T-helper 1 cell treated with Interleukin-12 subunit alpha and Interleukin-12 subunit beta and Interleukin-4 antibody, amounts not matched to agents 30 ng/mL and 1 ng/mL, for 36 hours (primary cell): ENCODE results near the gene CDH4. TPM values are rescaled to one million over a fixed set of nuclear protein-coding genes. Genes with fewer than 3 reads are reported as not detected.
"Not testable (repeated sequence)": the region's sequence is repeated elsewhere in the genome, so short reads cannot be mapped to it uniquely, and the experiment has no call there.

ENCODE experiments used
- intact Hi-C: fragments of 100-400 bp; cut with micrococcal nuclease; formaldehyde crosslinking; loops from one replicate; pipeline ENCODE4 v1.15.1; 2024
- total RNA-seq: library from RNA; stranded (reverse); gene quantifications from 2 replicates; pipeline ENCODE4 v1.2.3, GENCODE V29; 2022

Gene CDH4
- total RNA-seq, 1 donor from 2014 or later, result not detected

DNA sequence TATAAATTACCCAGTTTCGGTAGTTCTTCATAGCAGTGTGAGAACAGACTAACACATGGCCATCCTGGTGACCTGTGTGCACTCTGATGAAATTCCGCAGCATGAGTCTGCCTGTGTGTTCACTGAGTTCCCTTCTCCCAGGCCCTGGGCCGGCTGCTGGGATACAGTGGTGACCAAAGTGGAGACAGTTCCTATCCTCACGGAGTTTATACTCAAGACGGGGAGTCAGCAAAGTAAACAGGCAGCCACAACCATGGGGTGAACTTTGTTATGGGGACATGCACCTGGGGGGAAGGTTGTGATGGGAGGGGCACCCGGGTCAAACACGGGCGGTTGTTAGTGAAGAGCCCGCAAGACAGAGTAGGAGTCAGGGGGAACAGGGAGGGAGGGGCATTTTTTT, 202.0 kb downstream of the CDH4 start:
- intact Hi-C loops, result no loop called here

DNA sequence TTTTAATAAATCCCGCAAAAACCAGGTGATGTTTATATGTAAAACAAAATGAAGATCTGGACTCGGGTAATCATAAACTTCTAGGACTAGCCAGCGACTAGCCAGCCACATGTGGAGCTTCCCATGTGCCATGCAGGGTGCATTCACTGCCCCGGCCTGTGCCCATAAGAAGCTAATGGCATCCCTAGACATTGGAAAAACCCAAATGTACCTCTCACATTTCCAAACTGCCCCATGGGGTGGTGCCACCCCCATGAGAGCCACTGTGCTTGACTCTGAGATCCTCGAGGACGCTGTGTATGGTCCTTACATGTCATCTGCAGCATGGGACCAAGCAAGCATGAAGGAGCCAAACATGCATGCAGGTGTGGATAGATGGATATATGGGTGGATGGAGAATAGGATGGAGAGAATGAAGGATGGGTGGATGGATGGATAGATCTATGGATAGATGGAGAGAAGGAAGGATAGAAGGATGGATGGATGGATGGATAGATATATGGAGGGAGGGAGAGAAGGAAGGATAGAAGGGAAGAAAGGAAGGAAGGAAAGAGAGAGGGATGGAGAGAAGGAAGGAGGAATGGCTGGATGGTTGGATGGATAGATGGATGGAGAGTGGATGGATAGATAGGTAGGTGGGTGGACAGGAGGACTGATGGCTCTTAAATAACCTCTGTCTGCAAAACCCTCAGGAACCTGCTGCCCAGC, 203.6 kb downstream of the CDH4 start:
- intact Hi-C loops, result no loop called here

DNA sequence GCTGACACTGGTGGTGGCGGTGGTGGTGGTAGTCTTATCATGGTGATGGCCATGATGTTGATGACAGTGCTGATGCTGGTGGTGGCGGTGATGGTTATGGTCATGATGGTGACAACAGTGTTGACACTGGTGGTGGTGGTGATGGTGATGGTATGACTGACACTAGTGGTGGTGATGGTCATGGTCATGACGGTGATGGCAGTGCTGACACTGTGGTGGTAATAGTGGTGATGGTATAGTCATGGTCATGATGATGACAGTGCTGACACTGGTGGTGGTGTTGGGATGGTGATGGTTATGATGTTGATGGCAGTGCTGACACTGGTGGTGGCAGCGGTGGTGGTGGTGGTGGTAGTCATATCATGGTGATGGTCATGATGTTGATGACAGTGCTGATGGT, 205.7 kb downstream of the CDH4 start:
- intact Hi-C loops, result no loop called here

DNA sequence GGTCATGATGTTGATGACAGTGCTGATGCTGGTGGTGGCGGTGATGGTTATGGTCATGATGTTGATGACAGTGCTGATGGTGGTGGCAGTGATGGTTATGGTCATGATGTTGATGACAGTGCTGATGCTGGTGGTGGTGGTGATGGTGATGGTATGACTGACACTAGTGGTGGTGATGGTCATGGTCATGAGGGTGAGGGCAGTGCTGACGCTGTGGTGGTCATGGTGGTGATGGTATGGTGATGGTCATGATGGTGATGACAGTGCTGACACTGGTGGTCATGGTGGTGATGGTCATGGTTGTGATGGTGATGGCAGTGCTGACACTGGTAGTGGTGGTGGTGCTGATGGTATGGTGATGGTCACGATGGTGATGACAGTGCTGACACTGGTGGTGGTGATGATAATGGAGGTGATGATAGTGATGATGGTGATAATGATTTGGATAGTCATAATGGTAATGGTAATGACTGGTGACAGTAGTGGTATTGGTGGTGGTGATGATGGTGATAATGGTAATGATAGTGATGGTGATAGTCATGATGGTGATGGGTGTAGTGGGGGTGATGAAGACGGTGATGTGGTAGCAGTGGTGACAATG, 206.2 kb downstream of the CDH4 start:
- intact Hi-C loops, result no loop called here

DNA sequence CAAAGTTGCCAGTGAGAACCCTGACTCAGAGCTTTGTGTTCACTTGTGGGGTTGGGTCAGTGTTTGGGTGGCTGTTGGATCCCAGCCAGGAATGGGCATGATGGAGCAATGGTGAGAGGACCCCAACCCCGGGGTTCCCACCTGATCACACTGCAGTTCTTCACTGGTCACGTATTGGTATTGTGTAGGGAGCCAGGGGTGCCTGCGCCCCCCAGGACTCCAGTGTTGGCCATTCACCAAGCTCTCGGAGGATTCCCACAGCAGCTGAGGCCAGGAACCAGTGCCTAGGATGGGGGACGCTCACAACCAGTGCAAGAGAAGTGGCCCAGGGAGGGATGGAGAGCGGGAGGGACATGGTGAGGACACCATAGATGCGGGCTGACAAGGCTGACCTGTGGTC, 207.2 kb downstream of the CDH4 start:
- intact Hi-C loops, result no loop called here

DNA sequence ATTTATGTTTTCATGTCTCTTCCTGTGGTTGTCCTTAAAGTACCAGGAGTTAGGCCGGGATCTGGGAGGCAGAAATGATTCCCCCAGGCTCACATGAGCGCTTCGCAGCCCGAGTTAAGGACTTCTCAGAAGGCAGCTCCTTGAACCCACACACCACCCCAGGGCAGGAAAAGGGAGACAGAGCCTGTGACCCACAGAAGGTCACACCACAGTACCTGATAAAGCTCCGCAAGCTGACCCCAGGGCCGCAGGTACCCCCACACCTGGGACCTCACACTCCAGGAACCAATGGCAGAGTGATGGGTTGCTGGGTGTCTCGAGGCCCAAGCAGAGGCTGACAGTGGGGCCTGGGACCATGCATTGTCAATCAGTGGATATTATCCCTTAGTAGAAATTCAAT, 207.6 kb downstream of the CDH4 start:
- intact Hi-C loops, result no loop called here

DNA sequence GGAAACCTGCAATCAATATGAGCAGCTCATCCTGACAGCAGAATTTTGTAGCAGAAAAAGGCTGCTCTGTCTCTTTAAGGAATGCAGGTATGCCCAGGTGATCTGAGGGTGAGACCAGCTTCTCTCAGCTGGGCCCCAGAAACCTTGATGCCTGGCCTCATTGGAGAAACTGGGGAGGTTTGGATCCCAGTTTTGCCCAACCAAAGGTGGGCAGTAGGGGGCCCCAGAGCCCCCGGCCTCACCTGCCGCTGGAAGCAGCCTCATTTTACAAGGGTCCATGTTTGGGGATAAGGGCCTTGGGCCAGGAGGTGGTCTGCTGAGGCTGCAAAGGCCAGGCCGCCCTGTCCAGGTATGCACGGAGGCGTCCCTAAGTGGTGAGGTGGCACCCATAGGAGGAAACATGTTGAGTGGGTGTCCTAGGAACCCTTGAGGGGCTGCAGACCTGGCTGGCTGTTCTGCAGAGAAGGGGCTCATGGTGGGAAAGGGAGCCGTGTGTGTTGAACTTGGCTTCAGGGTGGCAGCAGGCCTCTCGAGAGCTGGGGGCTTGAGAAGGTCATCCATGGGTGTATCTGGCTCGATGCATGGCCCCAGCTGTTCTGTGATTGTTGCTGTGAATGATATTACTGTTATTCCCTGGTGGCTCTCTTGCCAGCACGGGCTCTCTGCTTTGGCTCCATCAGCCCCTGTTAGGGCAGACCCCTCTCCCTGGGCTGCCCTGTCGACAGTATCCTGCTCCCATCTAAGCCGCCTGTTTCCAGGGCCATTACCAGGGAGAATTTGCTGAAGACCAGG, 208.4 kb downstream of the CDH4 start:
- intact Hi-C loops, result no loop called here

DNA sequence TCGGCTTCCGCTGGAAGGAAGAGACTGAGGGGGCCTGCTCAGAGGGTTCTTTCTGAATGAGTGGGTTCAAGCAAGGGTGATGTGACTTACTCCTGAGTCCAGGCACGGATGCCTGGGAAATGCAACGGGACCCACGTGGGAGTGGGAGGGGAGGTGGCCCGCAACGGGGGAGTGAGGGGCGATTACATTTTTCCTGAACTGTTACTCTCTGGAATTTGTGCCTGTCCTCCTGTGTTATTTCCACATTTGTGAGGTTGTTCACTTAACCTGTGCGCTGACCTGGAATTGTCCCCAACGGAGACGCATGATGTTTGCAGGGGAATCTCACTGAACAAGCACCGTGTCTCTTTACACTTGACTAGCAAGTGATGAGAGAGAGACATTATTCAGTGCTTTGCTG, 209.4 kb downstream of the CDH4 start:
- intact Hi-C loops, result no loop called here

DNA sequence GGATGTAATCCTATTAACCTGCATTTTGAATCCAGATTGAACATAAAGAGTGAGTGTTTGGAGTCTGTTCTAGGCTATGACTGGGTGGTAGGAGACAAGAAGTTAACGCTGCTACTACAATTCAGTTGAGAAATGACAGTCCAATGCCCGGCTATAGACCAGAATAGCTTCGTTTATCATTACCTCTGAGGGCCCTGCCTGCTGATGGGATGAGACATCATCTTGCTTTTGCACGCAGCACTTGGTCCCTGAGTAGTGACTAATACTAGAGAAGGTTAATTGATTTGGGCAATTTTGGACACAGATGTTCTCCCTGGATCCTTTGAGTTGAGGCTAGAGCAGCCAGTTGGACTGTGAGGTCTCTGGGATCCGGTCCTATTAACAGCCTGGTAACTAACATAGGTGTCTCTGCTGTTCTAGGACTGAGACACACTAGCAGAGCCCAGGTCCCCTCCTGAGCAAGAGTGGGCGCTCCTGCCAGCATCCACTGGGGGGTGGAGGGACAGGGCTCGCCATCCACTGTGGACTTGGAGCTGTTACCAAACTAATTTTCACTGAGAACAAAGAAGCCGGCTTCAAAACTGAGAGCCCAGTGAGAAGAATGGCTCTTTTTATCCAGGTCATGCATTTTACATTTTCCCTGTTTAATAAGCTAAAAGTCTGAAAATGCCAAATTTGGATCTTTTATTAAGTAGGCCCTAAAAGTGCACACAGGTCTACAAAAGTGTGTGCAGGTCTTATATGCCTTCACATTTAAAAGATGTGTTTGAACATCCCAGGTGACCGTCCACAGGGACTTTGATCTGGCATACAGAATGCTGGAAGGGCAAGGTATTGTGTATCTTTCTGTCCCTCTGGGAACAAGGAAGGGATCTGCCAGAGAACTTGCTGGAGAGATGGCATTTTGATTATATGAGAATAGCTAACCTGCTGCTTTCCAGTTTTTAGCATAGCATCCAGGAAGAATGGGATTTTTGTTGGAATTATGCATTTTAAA, 212.5 kb downstream of the CDH4 start:
- intact Hi-C loops, result no loop called here

DNA sequence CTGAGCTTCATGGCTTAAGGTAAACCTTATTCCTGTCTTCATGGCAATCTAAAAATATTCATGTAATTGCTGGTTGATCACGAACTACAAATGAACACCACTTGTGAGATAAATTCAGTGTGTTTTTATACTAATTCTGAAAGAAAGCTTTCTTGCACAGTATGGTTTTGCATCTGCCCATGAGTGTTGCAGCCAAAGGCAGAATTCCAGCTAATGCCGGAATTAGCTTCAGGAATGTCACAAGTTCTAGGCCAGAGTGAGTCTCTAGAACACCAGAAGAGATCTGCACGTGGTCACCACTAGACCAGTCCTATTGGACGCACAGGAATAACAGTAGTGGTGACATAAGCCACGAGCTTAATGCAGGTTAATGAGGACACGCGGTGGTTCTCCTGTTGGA, 223.7 kb downstream of the CDH4 start:
- intact Hi-C loops, result no loop called here

DNA sequence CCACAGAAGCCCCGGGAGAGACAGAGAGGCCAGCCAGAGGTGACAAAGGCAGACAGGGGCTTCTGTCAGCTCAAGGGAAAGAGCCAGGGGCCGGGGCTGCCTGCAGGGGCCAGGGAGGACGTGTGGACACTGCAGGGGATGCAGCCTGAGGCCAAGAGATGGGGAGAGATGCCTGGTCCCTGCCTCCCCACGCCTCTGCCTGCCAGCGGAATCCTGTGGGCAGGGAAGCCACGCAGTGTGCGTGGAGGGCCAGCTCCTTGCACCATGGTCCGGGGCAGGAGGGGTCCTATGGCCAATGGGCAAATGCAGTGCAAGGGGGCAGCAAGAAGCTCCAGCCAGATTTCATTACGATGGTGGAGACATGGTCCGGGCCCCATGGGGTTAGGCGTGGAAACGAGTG, 224.9 kb downstream of the CDH4 start:
- intact Hi-C loops, result no loop called here

DNA sequence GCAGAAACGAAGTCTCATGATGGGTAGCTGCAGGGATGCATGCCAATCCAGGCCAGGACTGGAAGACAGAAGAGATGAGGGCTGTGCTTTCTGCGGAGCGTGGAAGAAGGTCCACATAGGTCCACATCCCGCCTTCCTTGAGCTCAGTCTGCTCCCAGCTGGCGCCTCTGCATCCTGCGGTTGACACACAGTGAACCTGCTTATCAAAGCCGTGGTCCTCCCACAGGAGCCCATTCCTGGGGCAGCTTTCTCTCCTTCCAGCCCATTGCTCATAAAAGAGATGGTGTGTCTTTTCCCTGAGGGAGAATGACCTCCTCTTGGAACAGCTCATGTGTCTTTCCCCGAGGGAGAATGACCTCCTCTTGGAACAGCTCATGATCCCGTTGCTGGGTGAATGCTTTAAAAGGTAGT, 225.4 kb downstream of the CDH4 start:
- intact Hi-C loops, result no loop called here

DNA sequence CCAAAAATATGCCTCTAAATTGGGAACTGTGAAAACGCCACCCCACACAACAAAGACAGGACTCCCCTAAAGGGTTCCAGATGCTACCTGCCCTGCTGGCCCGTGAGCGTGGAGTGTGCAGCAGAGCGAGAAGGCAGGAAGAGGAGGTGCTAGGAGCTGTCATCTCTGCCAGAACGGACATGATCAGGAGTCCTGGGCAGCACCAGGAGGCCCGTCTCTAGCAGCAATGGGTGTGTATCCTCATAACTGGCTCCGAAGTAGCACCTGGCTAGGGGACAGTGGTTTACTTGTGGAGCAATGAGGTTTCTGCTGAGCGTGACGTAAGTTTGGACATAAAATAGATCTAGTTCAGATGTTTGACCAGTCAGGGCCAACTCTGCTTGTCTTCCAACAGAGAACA, 226.0 kb downstream of the CDH4 start:
- intact Hi-C loops, result no loop called here

DNA sequence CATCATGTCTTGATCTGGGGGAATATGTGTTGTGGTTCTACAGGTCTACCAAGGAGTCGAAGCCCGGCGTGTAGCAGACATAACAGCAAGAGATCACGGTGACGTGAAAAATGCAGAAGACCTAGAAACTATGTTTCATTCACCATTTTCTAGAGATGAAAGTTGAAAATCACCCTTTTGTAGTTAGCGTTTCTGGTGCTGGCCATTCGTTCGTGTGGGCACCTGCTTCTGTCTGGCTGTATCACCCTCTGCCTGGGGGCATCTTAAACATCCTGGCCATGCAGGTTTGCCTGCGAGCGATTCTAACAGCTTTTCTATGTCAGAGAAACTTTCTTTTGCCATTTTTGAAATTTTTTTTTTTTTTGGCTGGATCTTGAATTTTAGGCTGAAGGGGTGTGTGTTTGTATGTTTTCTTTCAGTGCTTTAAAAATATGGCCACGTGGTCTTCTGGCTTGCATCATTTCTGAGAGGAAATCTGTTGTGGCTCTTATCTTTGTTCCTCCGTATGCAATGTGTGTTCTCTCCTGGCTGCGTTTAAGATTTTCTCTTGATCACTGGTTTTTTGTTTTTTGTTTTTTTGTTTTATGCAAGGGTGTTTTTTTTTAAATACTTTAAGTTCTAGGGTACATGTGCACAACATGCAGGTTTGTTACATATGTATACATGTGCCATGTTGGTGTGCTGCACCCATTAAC, 226.7 kb downstream of the CDH4 start:
- intact Hi-C loops, result no loop called here

DNA sequence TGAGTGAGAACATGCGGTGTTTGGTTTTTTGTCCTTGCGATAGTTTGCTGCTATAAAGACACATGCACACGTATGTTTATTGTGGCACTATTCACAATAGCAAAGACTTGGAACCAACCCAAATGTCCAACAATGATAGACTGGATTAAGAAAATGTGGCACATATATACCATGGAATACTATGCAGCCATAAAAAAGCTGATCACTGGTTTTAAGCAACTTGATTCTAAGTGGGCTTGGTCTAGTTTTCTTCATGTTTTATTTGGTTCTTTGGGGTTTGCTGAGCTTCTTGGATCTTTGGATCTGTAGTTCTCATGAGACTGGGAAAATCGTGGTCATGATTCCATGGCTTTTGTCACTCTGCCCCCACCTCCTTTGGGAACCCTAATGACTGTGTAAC, 227.4 kb downstream of the CDH4 start:
- intact Hi-C loops, result not testable (repeated sequence)

DNA sequence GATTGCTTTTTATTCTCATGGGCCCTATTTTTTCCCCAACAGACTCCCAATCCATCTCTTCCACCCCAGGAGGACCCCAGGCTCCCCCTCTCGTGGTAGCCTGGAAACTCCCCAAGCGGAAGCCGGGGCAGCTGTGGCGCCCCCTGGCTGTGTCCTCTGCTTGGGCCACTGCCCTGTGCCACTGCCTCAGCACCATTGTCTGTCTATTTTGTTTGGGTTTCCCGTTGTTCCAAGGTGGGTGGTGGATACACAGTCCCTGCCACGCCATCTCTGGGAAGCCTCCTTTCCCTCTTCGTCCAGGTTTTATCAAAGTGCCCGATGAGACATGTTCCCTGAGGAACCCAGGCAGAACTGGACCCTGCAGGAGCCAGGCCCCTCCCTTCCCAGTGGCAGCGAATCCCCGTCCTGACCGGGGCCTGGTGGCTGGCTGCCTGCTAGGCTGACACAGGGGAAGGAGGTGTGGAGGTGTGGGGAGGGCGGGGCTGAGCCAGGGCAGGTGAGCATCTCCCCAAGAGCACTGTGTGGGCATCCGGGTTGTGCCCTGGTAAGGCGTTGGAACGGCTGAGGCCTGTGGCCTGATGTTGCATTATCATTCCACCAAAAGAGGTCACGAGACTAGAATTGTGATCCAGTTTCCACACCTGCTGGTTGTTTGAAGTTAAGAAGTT, 228.2 kb downstream of the CDH4 start:
- intact Hi-C loops, result no loop called here

DNA sequence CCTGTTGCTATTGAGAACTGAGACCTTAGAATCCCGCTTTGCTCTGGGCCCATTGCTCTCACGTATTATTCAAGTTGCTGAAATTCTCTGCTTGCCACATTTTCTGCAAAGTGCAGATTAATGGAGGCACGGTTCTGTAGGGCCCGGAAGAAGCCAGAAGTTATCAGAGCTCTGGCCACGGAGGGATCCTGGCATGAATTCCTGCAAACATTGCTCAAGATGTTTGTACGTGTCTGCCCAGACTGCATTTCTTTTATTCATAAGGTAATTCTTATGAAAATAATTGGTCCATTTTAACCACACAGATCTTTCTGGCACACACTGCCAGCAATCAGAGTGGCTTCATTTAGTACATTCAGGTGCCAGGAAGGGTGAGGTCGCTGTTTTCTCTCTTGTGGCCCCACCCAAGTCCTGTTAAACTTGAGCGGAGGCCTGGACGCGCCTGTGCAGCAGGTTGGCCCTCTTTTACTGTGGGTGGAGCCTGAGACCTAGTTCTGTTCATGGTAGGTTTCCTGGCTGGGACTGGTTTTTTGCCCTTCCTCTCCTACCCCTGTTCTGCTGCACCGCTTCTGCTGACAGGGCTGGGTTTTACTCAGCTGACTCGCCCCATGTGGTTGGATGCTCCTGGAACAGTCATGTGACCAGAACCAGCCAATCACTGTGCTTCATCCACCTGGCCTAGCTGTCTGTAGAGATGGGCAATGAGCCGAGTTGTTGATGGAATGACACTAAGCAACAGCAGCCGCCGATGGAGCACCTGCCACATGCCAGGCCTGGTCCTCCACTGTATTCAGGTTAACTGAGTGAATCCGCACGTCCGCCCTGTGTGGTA, 230.2 kb downstream of the CDH4 start:
- intact Hi-C loops, result no loop called here

DNA sequence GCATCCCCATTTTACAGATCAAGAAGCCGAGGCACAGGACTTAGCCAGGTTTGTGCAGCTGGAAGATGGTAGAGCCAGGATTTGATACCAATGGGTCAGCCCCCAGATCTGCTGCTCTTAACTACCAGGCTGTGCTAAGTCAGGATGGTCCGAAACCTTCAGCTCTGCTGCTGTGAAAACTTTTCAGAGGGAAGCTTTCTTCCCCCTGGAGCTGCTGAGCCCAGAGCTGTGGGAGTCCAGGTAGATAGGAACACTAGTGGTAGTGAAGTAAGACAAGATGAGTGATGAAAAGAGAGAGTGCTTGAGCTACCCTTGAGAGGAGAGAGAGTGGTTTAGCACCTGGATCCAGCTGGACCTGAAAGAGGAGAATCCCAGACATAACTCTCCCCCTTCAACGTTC, 230.8 kb downstream of the CDH4 start:
- intact Hi-C loops, result no loop called here

DNA sequence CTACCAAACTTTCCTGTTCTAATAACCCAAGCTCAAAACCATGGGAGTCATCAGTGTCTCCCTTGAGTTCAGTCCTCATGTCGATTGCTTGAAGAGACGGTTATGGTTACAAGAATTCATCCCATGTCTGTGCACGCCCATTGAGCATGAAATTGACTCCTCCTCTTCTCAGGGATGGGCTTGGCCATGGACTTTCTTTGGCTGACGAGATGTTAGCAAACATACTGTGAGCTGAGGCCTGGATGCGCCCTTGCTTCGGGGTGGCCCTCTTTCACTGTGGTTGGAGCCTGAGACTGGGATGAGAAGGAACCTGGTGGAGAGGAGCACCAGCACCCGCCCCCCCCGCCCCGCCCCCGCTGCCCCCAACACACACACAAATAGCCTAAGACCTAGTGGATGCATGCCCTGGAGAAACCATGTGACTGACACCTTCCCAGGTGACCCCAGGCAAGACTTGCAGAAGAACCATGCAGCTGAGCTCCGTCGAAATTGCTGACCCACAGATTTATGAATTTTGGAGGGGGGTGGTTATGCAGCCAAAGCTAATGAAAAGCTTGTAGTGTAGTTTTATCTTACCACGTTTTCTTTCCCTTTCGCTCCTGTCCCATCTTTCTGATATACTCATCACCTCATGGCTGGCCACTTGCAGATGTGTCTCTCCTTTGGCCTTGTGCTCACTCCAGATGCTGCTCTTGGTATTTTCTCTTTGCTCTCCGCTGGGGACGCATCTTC, 231.4 kb downstream of the CDH4 start:
- intact Hi-C loops, result no loop called here
